GM18505 (cell line): ENCODE data around the gene FGF2.
"Not testable (repeated sequence)": the region's sequence is repeated elsewhere in the genome, so short reads cannot be mapped to it uniquely, and the experiment has no call there.

Experiments
- ATAC-seq: cut with Tn5 transposase; IDR thresholded peaks from one replicate; pipeline ENCODE4 v1.9.1; 2021; ENCODE audit not compliant: unreplicated experiment
- POLR2A ChIP-seq: IDR thresholded peaks from 4 replicates; pipeline ENCODE4 v1.6.1; 2011; ENCODE audit warnings: borderline replicate concordance; ENCODE audit not compliant: insufficient read depth, insufficient read length; ENCODE audit errors: extremely low read depth

Gene FGF2

GRCh38 chr4:122826553-122827257 is at the start of gene FGF2:
Gene FGF2 (plus strand): TSS chr4:122826831. CDS start chr4:122827175, 344 bp downstream.
- TF ChIP-seq POLR2A = no peak
- ATAC-seq = peak; percentile 29

GRCh38 chr4:122776916-122777315 is 49.7 kb upstream of the FGF2 start:
- TF ChIP-seq POLR2A = no peak
- ATAC-seq = no peak

GRCh38 chr4:122777846-122778673 is 48.6 kb upstream of the FGF2 start:
- ATAC-seq = no peak
- TF ChIP-seq POLR2A = no peak

- ATAC-seq = no peak
These were observed 45.1 kb upstream of the FGF2 start for GRCh38 chr4:122781486-122781885.

GRCh38 chr4:122783301-122784215 is 43.1 kb upstream of the FGF2 start:
- no peak for TF ChIP-seq POLR2A
- ATAC-seq = no peak

More at GRCh38 chr4:122781486-122781885, 45.1 kb upstream of the FGF2 start:
- TF ChIP-seq POLR2A = no peak

GRCh38 chr4:122784261-122784660 is 42.4 kb upstream of the FGF2 start:
- ATAC-seq = no peak
- no peak for TF ChIP-seq POLR2A

- no peak for ATAC-seq
These were observed 41.5 kb upstream of the FGF2 start for GRCh38 chr4:122785099-122785498.

GRCh38 chr4:122786296-122786695 is 40.3 kb upstream of the FGF2 start:
- ATAC-seq = not testable (repeated sequence)

More at GRCh38 chr4:122785099-122785498, 41.5 kb upstream of the FGF2 start:
- TF ChIP-seq POLR2A = no peak

- ATAC-seq = not testable (repeated sequence)
These were observed 39.7 kb upstream of the FGF2 start for GRCh38 chr4:122786920-122787319.

- ATAC-seq = no peak
These were observed 38.7 kb upstream of the FGF2 start for GRCh38 chr4:122787940-122788339.

GRCh38 chr4:122788935-122789334 is 37.7 kb upstream of the FGF2 start:
- ATAC-seq = no peak
- no peak for TF ChIP-seq POLR2A

More at GRCh38 chr4:122787940-122788339, 38.7 kb upstream of the FGF2 start:
- TF ChIP-seq POLR2A = no peak

- TF ChIP-seq POLR2A = no peak
- ATAC-seq = no peak
These were observed 32.8 kb upstream of the FGF2 start for GRCh38 chr4:122793811-122794210.

- no peak for TF ChIP-seq POLR2A
- no peak for ATAC-seq
These were observed 29.7 kb upstream of the FGF2 start for GRCh38 chr4:122796801-122797404.

- no peak for ATAC-seq
- TF ChIP-seq POLR2A = no peak
These were observed 29.1 kb upstream of the FGF2 start for GRCh38 chr4:122797405-122798094.
